Measurements from ENCODE around the gene AP3B1. TPM values are rescaled to one million over a fixed set of nuclear protein-coding genes. Genes with fewer than 3 reads are reported as not detected.

The AP3B1 gene
- total and polyA plus RNA-seq, 2 of the 8 experiments (the other 6 are each of a cell fraction or from before 2014, with no cell fraction given): 45.8 to 48.3 TPM

GRCh38 chr5:78341440-78341839, 46.9 kb upstream of the AP3B1 start:
- Histone ChIP-seq H3K18ac (ENCODE audit: extremely low read depth, low read length) (no peak overlapping the region), H3K79me1 (ENCODE audit: low read depth, low read length) (no peaks in the 10 kb centered on the region), H3K4ac (replicated peaks; ENCODE audit: insufficient read length, low read depth, low read length) (no peak overlapping the region), H4K8ac (ENCODE audit: extremely low read depth, insufficient read depth, low read length) (no peak overlapping the region), H3K9me3 (ENCODE audit: insufficient read depth in 2 of 2, low read depth in 1 of 2, low read length in 1 of 2) (peaks cover 10 to 11% of the 10 kb centered on the region in 2 experiments; a peak in 2 of 4 replicates), H4K91ac (replicated peaks; ENCODE audit: insufficient read length, low read length) (no peak overlapping the region), H2AK5ac (ENCODE audit: low read depth, low read length) (no peak overlapping the region), H3K4me1 (replicated peaks in 1 of 4; ENCODE audit: control insufficient read depth in 3 of 4, insufficient read depth in 4 of 4, low read length in 3 of 4) (peaks cover 0 to 9% (median 0%) of the 10 kb centered on the region in 4 experiments; a peak in 3 of 7 replicates), H2BK12ac (ENCODE audit: low read depth, low read length) (no peak overlapping the region), H2BK20ac (ENCODE audit: low read length) (no peak overlapping the region), H2BK120ac (replicated peaks; ENCODE audit: low read depth, low read length) (no peak overlapping the region), H3K4me2 (ENCODE audit: insufficient read depth in 1 of 2, low read depth in 2 of 2, low read length in 2 of 2) (peak overlapping the region in 1 of 2 experiments; percentile 9; a peak in 1 of 4 replicates), H3K36me3 (ENCODE audit: control insufficient read depth in 2 of 4, insufficient read depth in 4 of 4, low read length in 3 of 4) (peaks cover 0 to 5% (median 0%) of the 10 kb centered on the region in 4 experiments; a peak in 3 of 8 replicates), H2AFZ (ENCODE audit: low read length) (no peak overlapping the region), H3K27ac (ENCODE audit: low read depth, low read length) (no peak overlapping the region), H3K23ac (ENCODE audit: insufficient read length) (no peak overlapping the region), H3K14ac (ENCODE audit: insufficient read length) (no peak overlapping the region), H3K4me3 (ENCODE audit: extremely low read depth in 1 of 4, insufficient read depth in 2 of 4, low read depth in 3 of 4, low read length in 4 of 4) (no peak overlapping the region), H3K23me2 (ENCODE audit: low read depth, low read length) (no peaks in the 10 kb centered on the region), H3K56ac (replicated peaks; ENCODE audit: insufficient read length, low read depth, low read length) (no peak overlapping the region), H3K27me3 (replicated peaks in 1 of 4; ENCODE audit: control insufficient read depth in 3 of 4, extremely low read depth in 1 of 4, insufficient read depth in 3 of 4, low read length in 3 of 4) (peaks cover 24 to 47% (median 41%) of the 10 kb centered on the region in 4 experiments), H3K9ac (replicated peaks in 1 of 4; ENCODE audit: extremely low read depth in 1 of 4, low read depth in 3 of 4, low read length in 3 of 4) (no peak overlapping the region), H4K20me1 (replicated peaks in 1 of 2; ENCODE audit: control insufficient read depth in 1 of 2, insufficient read depth in 2 of 2, low read length in 2 of 2) (no peaks in the 10 kb centered on the region), H3K79me2 (ENCODE audit: control insufficient read depth in 1 of 2, insufficient read depth in 2 of 2, low read length in 2 of 2) (no peaks in the 10 kb centered on the region), H4K5ac (ENCODE audit: insufficient read length, low read depth, low read length) (no peak overlapping the region), H2BK15ac (ENCODE audit: low read length) (no peak overlapping the region), H2BK5ac (ENCODE audit: low read depth, low read length) (no peak overlapping the region)
- ChIA-PET CTCF (ENCODE audit: partially characterized antibody) (interaction anchor here (1.4 kb wide), 1 partner anchor 20 kb away, joined by 3 read pairs; no protein-coding TSS in a partner anchor), POLR2A (ENCODE audit: partially characterized antibody) (no interaction called here)
- FAIRE-seq (peak; percentile 75), DNase-seq (ENCODE audit: low read depth in 1 of 2, low spot score in 2 of 2) (no peak)
- 7% methylated on average over 3 of the region's 3 CpGs; no CpG with 5 or more reads in 1 of the 2 experiments for WGBS, 2 experiments (ENCODE audit: extremely low coverage in 1 of 2, insufficient coverage in 1 of 2, insufficient read length in 1 of 2, insufficient replicate concordance in 2 of 2, low coverage in 1 of 2, low lambda C conversion rate in 2 of 2, missing lambda C conversion rate in 1 of 2)
- TF ChIP-seq TAF7 (optimal IDR thresholded peaks at IDR 0.05; ENCODE audit: borderline replicate concordance, low read depth, low read length): no peak
- TF ChIP-seq SIX5 (IDR thresholded peaks at IDR 0.05; ENCODE audit: low read depth, low read length): no peak
- no peak for TF ChIP-seq ATF3 (IDR thresholded peaks at IDR 0.05; ENCODE audit: insufficient read depth, low read depth, low read length)
- no peak for TF ChIP-seq KDM5A (IDR thresholded peaks at IDR 0.05; ENCODE audit: low read length)
- TF ChIP-seq KDM4A (IDR thresholded peaks at IDR 0.05; ENCODE audit: low read depth, low read length, severe bottlenecking): no peak
- TF ChIP-seq CREB1 (IDR thresholded peaks at IDR 0.05): no peak
- no peak for TF ChIP-seq ZNF274 (IDR thresholded peaks at IDR 0.05; ENCODE audit: borderline replicate concordance, extremely low read depth, low read length)
- no peak for TF ChIP-seq CBX5 (IDR thresholded peaks at IDR 0.05; ENCODE audit: low read depth, low read length)
- TF ChIP-seq EZH2 (IDR thresholded peaks at IDR 0.05; ENCODE audit: low read depth, low read length, severe bottlenecking): no peak
- TF ChIP-seq SUZ12 (IDR thresholded peaks at IDR 0.05; ENCODE audit: low read length): no peak
- no peak for TF ChIP-seq SIRT6 (IDR thresholded peaks at IDR 0.05; ENCODE audit: low read length)
- TF ChIP-seq SP1 (IDR thresholded peaks at IDR 0.05; ENCODE audit: low read depth, low read length): 0 out of 2 replicates have a peak, but pooled peaks have one; percentile 56
- TF ChIP-seq E2F6 (IDR thresholded peaks at IDR 0.05): no peak
- TF ChIP-seq ASH2L (IDR thresholded peaks at IDR 0.05; ENCODE audit: low read length): no peak

Measured in H1 (cell line).